ENCODE results near the gene PALB2. TPM values are rescaled to one million over a fixed set of nuclear protein-coding genes. Genes with fewer than 3 reads are reported as not detected.

Gene PALB2
- total and polyA plus RNA-seq, 9 of the 15 experiments (the other 6 are each of a cell fraction or from before 2014, with no cell fraction given): 7.0 to 25.8 (median 15.2) TPM

- TF ChIP-seq HDAC3 (IDR thresholded peaks at IDR 0.05; ENCODE audit: borderline replicate concordance, partially characterized antibody) (peak; percentile 53), SRSF1 (IDR thresholded peaks at IDR 0.05; ENCODE audit: low read depth, low read length) (no peak), RBM22 (IDR thresholded peaks at IDR 0.05; ENCODE audit: low read depth, low read length, poor library complexity, severe bottlenecking) (no peak), HDAC2 (IDR thresholded peaks at IDR 0.05) (peak; percentile 72), ZBTB11 (CRISPR knock-in tag; IDR thresholded peaks at IDR 0.05) (peak in 2 of 3 experiments; percentile 61 to 94; a peak in 4 of 6 replicates), BHLHE40 (IDR thresholded peaks at IDR 0.05; ENCODE audit: low read length) (0 out of 2 replicates have a peak, but pooled peaks have one; percentile 15), ARID2 (IDR thresholded peaks at IDR 0.05) (no peak), ZNF232 (CRISPR knock-in tag; IDR thresholded peaks at IDR 0.05) (no peak), ZNF347 (CRISPR knock-in tag; IDR thresholded peaks at IDR 0.05; ENCODE audit: low read depth) (no peak), GABPB1 (CRISPR knock-in tag; IDR thresholded peaks at IDR 0.05) (peak; percentile 84), SPI1 (IDR thresholded peaks at IDR 0.05; ENCODE audit: borderline replicate concordance, low read depth, low read length) (no peak), PHB2 (IDR thresholded peaks at IDR 0.05; ENCODE audit: low read depth) (peak; percentile 77; the same call in 1 of the 2 replicates), HDAC1 (IDR thresholded peaks at IDR 0.05) (peak in 1 of 2 experiments; percentile 67; a peak in 2 of 4 replicates), ZKSCAN8 (CRISPR knock-in tag; IDR thresholded peaks at IDR 0.05) (0 out of 2 replicates have a peak, but pooled peaks have one; percentile 9), E2F1 (CRISPR knock-in tag; IDR thresholded peaks at IDR 0.05) (no peak), KLF16 (IDR thresholded peaks at IDR 0.05) (peak; percentile 88), ZNF436 (CRISPR knock-in tag; IDR thresholded peaks at IDR 0.05) (no peak), BCL6 (CRISPR knock-in tag; IDR thresholded peaks at IDR 0.05) (no peak), ARID1B (IDR thresholded peaks at IDR 0.05) (peak; percentile 96), ZMIZ1 (IDR thresholded peaks at IDR 0.05; ENCODE audit: low read depth in 2 of 2, low read length in 2 of 2) (peak in 1 of 2 experiments; percentile 82; a peak in 2 of 4 replicates)
Measured at GRCh38 chr16:23667355-23667659, 26.2 kb upstream of the PALB2 start (continued).

Data from K562 (cell line).